DOHH2 (cell line): Measurements from ENCODE around the gene PWP1.

Experiments used
- EZH2phosphoT487 ChIP-seq: fragments of 200-600 bp; sonication (generic); IDR thresholded peaks from 2 replicates; pipeline ENCODE4 v1.6.1; 2017; ENCODE audit warnings: borderline replicate concordance, mild to moderate bottlenecking, antibody characterized with exemption, low read length, moderate library complexity, mixed read lengths
- TF ChIP-seq, protein P1 (sequence below): fragments of 200-600 bp; sonication (generic); IDR thresholded peaks from one replicate; pipeline ENCODE4 v1.5.1; 2014; ENCODE audit warnings: antibody characterized with exemption, mild to moderate bottlenecking, low read depth, low read length; ENCODE audit not compliant: poor library complexity, severe bottlenecking

GRCh38 chr12:107642240-107642639, 43.4 kb upstream of the PWP1 start:
- TF ChIP-seq, protein P1, sequence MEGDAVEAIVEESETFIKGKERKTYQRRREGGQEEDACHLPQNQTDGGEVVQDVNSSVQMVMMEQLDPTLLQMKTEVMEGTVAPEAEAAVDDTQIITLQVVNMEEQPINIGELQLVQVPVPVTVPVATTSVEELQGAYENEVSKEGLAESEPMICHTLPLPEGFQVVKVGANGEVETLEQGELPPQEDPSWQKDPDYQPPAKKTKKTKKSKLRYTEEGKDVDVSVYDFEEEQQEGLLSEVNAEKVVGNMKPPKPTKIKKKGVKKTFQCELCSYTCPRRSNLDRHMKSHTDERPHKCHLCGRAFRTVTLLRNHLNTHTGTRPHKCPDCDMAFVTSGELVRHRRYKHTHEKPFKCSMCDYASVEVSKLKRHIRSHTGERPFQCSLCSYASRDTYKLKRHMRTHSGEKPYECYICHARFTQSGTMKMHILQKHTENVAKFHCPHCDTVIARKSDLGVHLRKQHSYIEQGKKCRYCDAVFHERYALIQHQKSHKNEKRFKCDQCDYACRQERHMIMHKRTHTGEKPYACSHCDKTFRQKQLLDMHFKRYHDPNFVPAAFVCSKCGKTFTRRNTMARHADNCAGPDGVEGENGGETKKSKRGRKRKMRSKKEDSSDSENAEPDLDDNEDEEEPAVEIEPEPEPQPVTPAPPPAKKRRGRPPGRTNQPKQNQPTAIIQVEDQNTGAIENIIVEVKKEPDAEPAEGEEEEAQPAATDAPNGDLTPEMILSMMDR, result no peak
- no peak for TF ChIP-seq EZH2phosphoT487
